Lung (tissue), 12 donors: Measurements from ENCODE around the gene CTXN1. TPM values are rescaled to one million over a fixed set of nuclear protein-coding genes. Genes with fewer than 3 reads are reported as not detected.

Experiments
- ATAC-seq: fragments of 200-7000 bp; cut with Tn5 transposase; one replicate; pipeline ENCODE4 v1.9.1; 2020; ENCODE audit warnings: moderate number of reproducible peaks; ENCODE audit not compliant: insufficient read depth, low FRiP score
- DNase-seq, 3 donors: peaks; one replicate each; pipeline ENCODE4 v3.0.0-alpha.2; 2013 to 2017
- H3K27ac ChIP-seq, 2 donors: one replicate each; pipeline ENCODE4 v1.5.1; 2013; ENCODE audit warnings: mild to moderate bottlenecking in 2 of 2, moderate library complexity in 2 of 2, control low read depth in 1 of 2, inconsistent platforms in 1 of 2, low read depth in 1 of 2, low read length in 1 of 2
- H3K27me3 ChIP-seq, 3 donors: one replicate each; pipeline ENCODE4 v1.5.1; 2013; ENCODE audit warnings: low read length in 2 of 3; ENCODE audit not compliant: control insufficient read depth in 3 of 3, insufficient read depth in 3 of 3
- H3K36me3 ChIP-seq, 4 donors: one replicate each; pipeline ENCODE4 v1.5.1; 2013; ENCODE audit warnings: low read length in 4 of 4, mild to moderate bottlenecking in 1 of 4, moderate library complexity in 1 of 4; ENCODE audit not compliant: control insufficient read depth in 4 of 4, insufficient read depth in 4 of 4
- H3K4me1 ChIP-seq, 5 donors: one replicate each; pipeline ENCODE4 v1.5.1; 2013; ENCODE audit warnings: low read length in 5 of 5, mild to moderate bottlenecking in 2 of 5, moderate library complexity in 1 of 5; ENCODE audit not compliant: control insufficient read depth in 5 of 5, insufficient read depth in 5 of 5
- H3K4me3 ChIP-seq: one replicate; pipeline ENCODE4 v1.5.1; 2013; ENCODE audit warnings: mild to moderate bottlenecking, control low read depth, moderate library complexity
- H3K9ac ChIP-seq, 2 donors: one replicate each; pipeline ENCODE4 v1.5.1; 2013; ENCODE audit warnings: low read length in 2 of 2, control low read depth in 1 of 2; ENCODE audit not compliant: insufficient read depth in 1 of 2
- H3K9me3 ChIP-seq, 4 donors: one replicate each; pipeline ENCODE4 v1.5.1; 2013; ENCODE audit warnings: low read length in 3 of 4, mild to moderate bottlenecking in 1 of 4, moderate library complexity in 1 of 4; ENCODE audit not compliant: control insufficient read depth in 4 of 4, insufficient read depth in 3 of 4
- CTCF ChIP-seq: IDR thresholded peaks from 2 replicates; pipeline ENCODE4 v1.5.1; 2012; ENCODE audit warnings: mild to moderate bottlenecking; ENCODE audit errors: control extremely low read depth, extremely low read depth
- WGBS, 2 donors: extraction: QIAGEN DNeasy Blood & Tissue Kit; methylation state at CpG; one replicate each; pipeline ENCODE4 v1.1.7; 2013; 5-methylcytosine and 5-hydroxymethylcytosine counted together
- polyA plus RNA-seq, 2 donors: library from polyadenylated mRNA; stranded (reverse); fragments of 200-250 nt; gene quantifications; one replicate each; pipeline ENCODE4 v1.2.1, GENCODE V29; 2013
- total RNA-seq, 2 donors: library from RNA; depleted of rRNA in 1 of 2; stranded (reverse); fragments of >200 nt in 1 of 2; gene quantifications; one replicate each; pipeline ENCODE4 v1.2.1, GENCODE V29; 2014 to 2021
- donor health status: control.
- donor health status: control.
- donor health status: Bipolar disorder and iron deficiency.
- donor health status: healthy.
- donor health status: DM: yes; HTN: yes; CAD: no.

The CTXN1 gene
- total and polyA plus RNA-seq, 4 donors: 4.3 to 25.9 (median 6.9) TPM

- no peak for DNase-seq
- Histone ChIP-seq H3K27ac (no peak overlapping the region), H3K9me3 (peaks cover 0 to 11% (median 0%) of the 10 kb centered on the region in 4 donors), H3K4me1 (peaks cover 0 to 22% (median 6%) of the 10 kb centered on the region in 5 donors), H3K36me3 (peaks cover 8 to 45% (median 10%) of the 10 kb centered on the region in 4 donors), H3K27me3 (no peaks in the 10 kb centered on the region), H3K4me3 (no peak overlapping the region), H3K9ac (no peak overlapping the region)
- WGBS, 2 donors: 94% methylated on average over 19 of the region's 19 CpGs
- no peak for TF ChIP-seq CTCF
- no peak for ATAC-seq
Measured at GRCh38 chr19:7907122-7907521, 18.8 kb downstream of the CTXN1 start.

- no peak overlapping the region for H3K9ac ChIP-seq
- no peak for TF ChIP-seq CTCF
- DNase-seq (no peak), ATAC-seq (no peak)
- H3K4me1 ChIP-seq: peaks cover 0 to 22% (median 6%) of the 10 kb centered on the region in 5 donors
- peaks cover 0 to 9% (median 0%) of the 10 kb centered on the region in 4 donors for H3K9me3 ChIP-seq
- 82 to 88% methylated on average over 10 of the region's 10 CpGs for WGBS, 2 donors
- H3K27me3 ChIP-seq: no peaks in the 10 kb centered on the region
- H3K4me3 ChIP-seq: no peak overlapping the region
- H3K36me3 ChIP-seq: peaks cover 5 to 32% (median 8%) of the 10 kb centered on the region in 4 donors
- no peak overlapping the region for H3K27ac ChIP-seq
Measured at GRCh38 chr19:7905859-7906258, 20.1 kb downstream of the CTXN1 start.

- Histone ChIP-seq H3K4me1 (peaks cover 0 to 22% (median 6%) of the 10 kb centered on the region in 5 donors), H3K27ac (no peak overlapping the region), H3K9ac (no peak overlapping the region), H3K27me3 (no peaks in the 10 kb centered on the region), H3K4me3 (no peak overlapping the region), H3K36me3 (peaks cover 0 to 26% (median 4%) of the 10 kb centered on the region in 4 donors), H3K9me3 (peaks cover 0 to 5% (median 0%) of the 10 kb centered on the region in 4 donors)
- no peak for TF ChIP-seq CTCF
- DNase-seq (no peak), ATAC-seq (no peak)
- 77 to 86% methylated on average over 8 to 10 of the region's 10 CpGs for WGBS, 2 donors
Measured at GRCh38 chr19:7905268-7905667, 20.7 kb downstream of the CTXN1 start.
